GM21447 (cell line): Measurements from ENCODE around the gene NFE2L1.

Experiments used
- ATAC-seq: cut with Tn5 transposase; IDR thresholded peaks from one replicate; pipeline ENCODE4 v1.9.1; 2021; ENCODE audit not compliant: unreplicated experiment

NFE2L1 gene

DNA sequence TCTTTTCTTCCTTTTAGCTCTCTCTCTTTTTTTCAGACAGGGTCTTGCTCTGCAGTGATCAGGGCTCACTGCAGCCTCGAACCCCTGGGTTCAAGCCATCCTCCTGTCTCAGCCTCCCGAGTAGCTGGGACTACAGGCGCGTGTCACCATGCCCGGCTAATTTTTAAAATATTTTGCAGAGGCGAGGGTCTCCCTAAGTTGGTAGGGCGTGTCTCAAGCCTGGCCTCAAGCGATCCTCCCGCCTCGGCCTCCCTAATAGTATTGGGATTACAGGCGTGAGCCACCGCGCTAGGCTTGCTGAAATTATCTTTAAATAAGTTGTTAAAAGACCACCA is 58.6 kb downstream of the NFE2L1 start:
- ATAC-seq, result no peak

- peak; percentile 69 for ATAC-seq
Observed at GRCh38 chr17:48107137-48108055, 59.2 kb downstream of the NFE2L1 start, which contains the start of gene SNX11. SNX11 (plus strand) TSS chr17:48107766; CDS start chr17:48112044, 4,278 bp downstream.

- ATAC-seq, result no peak
Observed at GRCh38 chr17:48110761-48111160, 62.6 kb downstream of the NFE2L1 start.
